Vagina (tissue), 2 donors: Measurements from ENCODE around the gene CDIP1.

Source experiments
- POLR2A ChIP-seq, 2 donors: fragments of 450-650 bp; IDR thresholded peaks; one replicate each; pipeline ENCODE4 v1.6.1; 2017; ENCODE audit warnings: antibody characterized with exemption in 2 of 2, mild to moderate bottlenecking in 2 of 2, moderate library complexity in 2 of 2
- POLR2AphosphoS5 ChIP-seq, 2 donors: sonication (generic); formaldehyde crosslinking; IDR thresholded peaks; one replicate each; pipeline ENCODE4 v1.9.0; 2017; ENCODE audit warnings: antibody characterized with exemption in 2 of 2, mild to moderate bottlenecking in 2 of 2, low read depth in 1 of 2; ENCODE audit not compliant: insufficient read depth in 1 of 2
- TF ChIP-seq, protein P1 (sequence below), 3 experiments: fragments of 450-650 bp in 2 of 3; fragments of 200-600 bp in 1 of 3; sonication (generic) in 1 of 3; IDR thresholded peaks; one replicate each; pipeline ENCODE4 v1.5.1; 2017 to 2019; ENCODE audit warnings: antibody characterized with exemption in 3 of 3, mild to moderate bottlenecking in 2 of 3, moderate library complexity in 2 of 3

- TF ChIP-seq, protein P1, sequence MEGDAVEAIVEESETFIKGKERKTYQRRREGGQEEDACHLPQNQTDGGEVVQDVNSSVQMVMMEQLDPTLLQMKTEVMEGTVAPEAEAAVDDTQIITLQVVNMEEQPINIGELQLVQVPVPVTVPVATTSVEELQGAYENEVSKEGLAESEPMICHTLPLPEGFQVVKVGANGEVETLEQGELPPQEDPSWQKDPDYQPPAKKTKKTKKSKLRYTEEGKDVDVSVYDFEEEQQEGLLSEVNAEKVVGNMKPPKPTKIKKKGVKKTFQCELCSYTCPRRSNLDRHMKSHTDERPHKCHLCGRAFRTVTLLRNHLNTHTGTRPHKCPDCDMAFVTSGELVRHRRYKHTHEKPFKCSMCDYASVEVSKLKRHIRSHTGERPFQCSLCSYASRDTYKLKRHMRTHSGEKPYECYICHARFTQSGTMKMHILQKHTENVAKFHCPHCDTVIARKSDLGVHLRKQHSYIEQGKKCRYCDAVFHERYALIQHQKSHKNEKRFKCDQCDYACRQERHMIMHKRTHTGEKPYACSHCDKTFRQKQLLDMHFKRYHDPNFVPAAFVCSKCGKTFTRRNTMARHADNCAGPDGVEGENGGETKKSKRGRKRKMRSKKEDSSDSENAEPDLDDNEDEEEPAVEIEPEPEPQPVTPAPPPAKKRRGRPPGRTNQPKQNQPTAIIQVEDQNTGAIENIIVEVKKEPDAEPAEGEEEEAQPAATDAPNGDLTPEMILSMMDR (IDR thresholded peaks at IDR 0.05), result no peak
- TF ChIP-seq POLR2A (IDR thresholded peaks at IDR 0.05), result no peak
- no peak for TF ChIP-seq POLR2AphosphoS5 (IDR thresholded peaks at IDR 0.05; ENCODE audit: insufficient read depth in 1 of 2, low read depth in 1 of 2)
Measured at GRCh38 chr16:4510131-4510530, 28.4 kb downstream of the CDIP1 start.
